DND-41 (cell line): ENCODE data around the gene USP12.
A peak's percentile ranks its signal among the peaks of the same experiment; 100 is the strongest.

Experiments
- ATAC-seq: fragments of 200-7000 bp; cut with Tn5 transposase; 3 replicates; pipeline ENCODE4 v1.9.1; 2021; ENCODE audit warnings: low read depth; ENCODE audit not compliant: insufficient read depth
- DNase-seq: peaks from one replicate; pipeline ENCODE4 v3.0.0-alpha.2; 2020
- H2AFZ ChIP-seq: 2 replicates; pipeline ENCODE4 v1.6.0; 2012; ENCODE audit warnings: low read depth, low read length
- H3K27ac ChIP-seq: 2 replicates; pipeline ENCODE4 v1.5.1; 2012; ENCODE audit warnings: low read length, inconsistent platforms
- H3K27me3 ChIP-seq: fragments of 200-600 bp; sonication (generic); 2 replicates; pipeline ENCODE4 v1.6.0; 2012; ENCODE audit warnings: low read length, mild to moderate bottlenecking, inconsistent platforms; ENCODE audit not compliant: insufficient read depth, poor library complexity
- H3K36me3 ChIP-seq: 2 replicates; pipeline ENCODE4 v1.5.1; 2012; ENCODE audit warnings: low read length, inconsistent platforms; ENCODE audit not compliant: insufficient read depth
- H3K4me1 ChIP-seq: 2 replicates; pipeline ENCODE4 v1.5.1; 2012; ENCODE audit warnings: mild to moderate bottlenecking, low read length; ENCODE audit not compliant: insufficient read depth
- H3K4me2 ChIP-seq: 2 replicates; pipeline ENCODE4 v1.6.0; 2012; ENCODE audit warnings: mild to moderate bottlenecking, moderate library complexity, low read length, inconsistent platforms; ENCODE audit not compliant: insufficient read depth
- H3K4me3 ChIP-seq, 2 experiments: fragments of 200-600 bp in 1 of 2; shearing (Covaris generic) in 1 of 2; 2 replicates each; pipeline ENCODE4 v1.5.1; 2012 to 2016; ENCODE audit warnings: inconsistent platforms in 2 of 2, low read length in 2 of 2, mild to moderate bottlenecking in 2 of 2, low read depth in 1 of 2, moderate library complexity in 1 of 2
- H3K79me2 ChIP-seq: 2 replicates; pipeline ENCODE4 v1.6.0; 2012; ENCODE audit warnings: low read length, inconsistent platforms; ENCODE audit not compliant: insufficient read depth
- H3K9ac ChIP-seq: 2 replicates; pipeline ENCODE4 v1.6.0; 2012; ENCODE audit warnings: low read depth, mild to moderate bottlenecking, inconsistent platforms, low read length, moderate library complexity
- H3K9me3 ChIP-seq: 2 replicates; pipeline ENCODE4 v1.5.1; 2012; ENCODE audit warnings: low read length, moderate library complexity, mild to moderate bottlenecking, inconsistent platforms; ENCODE audit not compliant: insufficient read depth, severe bottlenecking
- H4K20me1 ChIP-seq: 2 replicates; pipeline ENCODE4 v1.6.0; 2012; ENCODE audit warnings: low read length; ENCODE audit not compliant: insufficient read depth
- CTCF ChIP-seq: IDR thresholded peaks from 2 replicates; pipeline ENCODE4 v1.5.1; 2012; ENCODE audit warnings: borderline replicate concordance, low read length, moderate library complexity, mild to moderate bottlenecking; ENCODE audit not compliant: poor library complexity, severe bottlenecking; ENCODE audit errors: extremely low read depth
- EZH2 ChIP-seq: IDR thresholded peaks from 3 replicates; pipeline ENCODE4 v1.6.1; 2012; ENCODE audit warnings: borderline replicate concordance, low read depth, mild to moderate bottlenecking, moderate library complexity, low read length, inconsistent platforms; ENCODE audit not compliant: severe bottlenecking

Gene USP12

DNA sequence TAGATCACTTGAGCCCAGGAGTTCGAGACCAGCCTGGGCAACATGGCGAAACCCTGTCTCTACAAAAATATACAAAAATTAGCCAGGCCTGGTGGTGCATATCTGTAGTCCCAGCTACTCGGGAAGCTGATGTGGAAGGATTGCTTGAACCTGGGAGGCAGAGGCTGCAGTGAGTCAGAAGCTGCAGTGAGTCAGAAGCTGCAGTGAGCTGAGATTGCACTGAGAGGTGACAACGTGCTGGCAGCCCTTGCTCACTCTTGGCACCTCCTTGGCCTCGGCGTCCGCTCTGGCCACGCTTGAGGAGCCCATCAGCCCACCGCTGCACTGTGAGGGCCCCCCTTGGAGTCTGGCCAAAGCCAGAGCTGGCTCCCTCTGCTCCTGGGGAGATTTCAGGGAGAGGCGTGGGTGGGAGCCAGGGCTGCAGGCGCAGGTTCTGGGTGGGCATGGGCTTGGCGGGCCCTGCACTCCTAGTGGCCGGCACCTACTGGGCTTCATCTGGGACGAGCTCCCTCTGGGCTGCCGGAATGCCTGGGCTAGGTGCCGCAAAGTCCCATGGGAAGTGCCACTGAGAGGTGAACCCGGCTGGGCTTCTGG, 40.3 kb upstream of the USP12 start:
- Histone ChIP-seq H3K27ac (no peak overlapping the region), H3K4me2 (no peak overlapping the region), H2AFZ (no peak overlapping the region), H3K4me3 (no peak overlapping the region), H3K79me2 (no peaks in the 10 kb centered on the region), H3K9me3 (no peaks in the 10 kb centered on the region), H3K27me3 (no peaks in the 10 kb centered on the region), H3K36me3 (no peaks in the 10 kb centered on the region), H4K20me1 (no peaks in the 10 kb centered on the region), H3K9ac (no peak overlapping the region), H3K4me1 (no peaks in the 10 kb centered on the region)
- no peak for ATAC-seq
- DNase-seq, result no peak
- no peak for TF ChIP-seq EZH2

DNA sequence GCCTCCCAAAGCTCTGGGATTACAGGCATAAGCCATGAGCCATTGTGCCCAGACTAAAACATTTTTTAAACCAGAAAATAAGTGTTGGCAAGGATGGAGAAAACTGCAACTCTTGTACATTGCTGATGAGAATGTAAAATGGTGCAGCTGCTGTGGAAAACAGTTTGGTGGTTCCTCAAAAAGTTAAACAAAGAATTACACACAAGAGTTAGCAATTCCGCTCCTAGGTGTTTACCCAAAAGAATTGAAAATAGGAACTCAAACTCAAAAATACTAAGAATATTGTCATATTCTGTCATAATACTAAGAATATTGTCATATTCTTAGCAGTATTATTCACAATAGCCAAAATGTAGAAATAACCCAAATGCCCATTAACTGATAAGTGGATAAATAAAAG, 39.7 kb upstream of the USP12 start:
- no peak overlapping the region for H3K9ac ChIP-seq
- no peaks in the 10 kb centered on the region for H3K4me1 ChIP-seq
- TF ChIP-seq CTCF (no peak), EZH2 (no peak)
- no peak overlapping the region for H2AFZ ChIP-seq
- no peak overlapping the region for H3K4me2 ChIP-seq
- ATAC-seq (no peak), DNase-seq (no peak)
- H3K27me3 ChIP-seq, result no peaks in the 10 kb centered on the region
- no peak overlapping the region for H3K27ac ChIP-seq
- H3K9me3 ChIP-seq, result no peaks in the 10 kb centered on the region
- H3K4me3 ChIP-seq, result no peak overlapping the region
- no peaks in the 10 kb centered on the region for H3K36me3 ChIP-seq
- no peaks in the 10 kb centered on the region for H3K79me2 ChIP-seq
- no peaks in the 10 kb centered on the region for H4K20me1 ChIP-seq

GRCh38 chr13:27208514-27208913, 36.9 kb upstream of the USP12 start:
- H3K9me3 ChIP-seq, result no peaks in the 10 kb centered on the region
- H3K27ac ChIP-seq, result no peak overlapping the region
- no peak overlapping the region for H3K4me3 ChIP-seq
- H2AFZ ChIP-seq, result no peak overlapping the region
- H3K79me2 ChIP-seq, result no peaks in the 10 kb centered on the region
- no peaks in the 10 kb centered on the region for H4K20me1 ChIP-seq
- no peak overlapping the region for H3K4me2 ChIP-seq
- no peak for TF ChIP-seq CTCF
- no peak for TF ChIP-seq EZH2
- no peak overlapping the region for H3K9ac ChIP-seq
- no peaks in the 10 kb centered on the region for H3K27me3 ChIP-seq
- H3K36me3 ChIP-seq, result no peaks in the 10 kb centered on the region
- H3K4me1 ChIP-seq, result no peaks in the 10 kb centered on the region
- ATAC-seq (no peak), DNase-seq (no peak)

- no peak for ATAC-seq
- TF ChIP-seq EZH2 (no peak), CTCF (peak; percentile 17)
- H3K4me3 ChIP-seq, result no peak overlapping the region
- H3K4me2 ChIP-seq, result no peak overlapping the region
- no peaks in the 10 kb centered on the region for H3K9me3 ChIP-seq
- no peaks in the 10 kb centered on the region for H3K79me2 ChIP-seq
- no peak overlapping the region for H2AFZ ChIP-seq
- no peaks in the 10 kb centered on the region for H3K36me3 ChIP-seq
- peaks cover 5% of the 10 kb centered on the region for H3K27me3 ChIP-seq
- H3K27ac ChIP-seq, result no peak overlapping the region
- DNase-seq, result no peak
- H3K4me1 ChIP-seq, result no peaks in the 10 kb centered on the region
- no peaks in the 10 kb centered on the region for H4K20me1 ChIP-seq
- H3K9ac ChIP-seq, result no peak overlapping the region
Measured at GRCh38 chr13:27203854-27204253, 32.2 kb upstream of the USP12 start.
